Activated CD8-positive, alpha-beta memory T cell treated with anti-CD3 and anti-CD28 coated beads for 24 hours (primary cell): ENCODE results near the gene GEMIN2.
"Not testable (repeated sequence)": the region's sequence is repeated elsewhere in the genome, so short reads cannot be mapped to it uniquely, and the experiment has no call there.

Experiments
- DNase-seq: peaks from one replicate; pipeline ENCODE4 v3.0.0-alpha.2; 2020

The GEMIN2 gene

DNA sequence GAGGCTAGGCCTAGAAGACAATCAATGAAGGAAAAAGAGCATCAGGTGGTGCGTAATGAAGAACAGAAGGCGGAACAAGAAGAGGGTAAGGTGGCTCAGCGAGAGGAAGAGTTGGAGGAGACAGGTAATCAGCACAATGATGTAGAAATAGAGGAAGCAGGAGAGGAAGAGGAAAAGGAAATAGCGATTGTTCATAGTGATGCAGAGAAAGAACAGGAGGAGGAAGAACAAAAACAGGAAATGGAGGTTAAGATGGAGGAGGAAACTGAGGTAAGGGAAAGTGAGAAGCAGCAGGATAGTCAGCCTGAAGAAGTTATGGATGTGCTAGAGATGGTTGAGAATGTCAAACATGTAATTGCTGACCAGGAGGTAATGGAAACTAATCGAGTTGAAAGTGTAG, 66.4 kb downstream of the GEMIN2 start:
- DNase-seq, result no peak

DNA sequence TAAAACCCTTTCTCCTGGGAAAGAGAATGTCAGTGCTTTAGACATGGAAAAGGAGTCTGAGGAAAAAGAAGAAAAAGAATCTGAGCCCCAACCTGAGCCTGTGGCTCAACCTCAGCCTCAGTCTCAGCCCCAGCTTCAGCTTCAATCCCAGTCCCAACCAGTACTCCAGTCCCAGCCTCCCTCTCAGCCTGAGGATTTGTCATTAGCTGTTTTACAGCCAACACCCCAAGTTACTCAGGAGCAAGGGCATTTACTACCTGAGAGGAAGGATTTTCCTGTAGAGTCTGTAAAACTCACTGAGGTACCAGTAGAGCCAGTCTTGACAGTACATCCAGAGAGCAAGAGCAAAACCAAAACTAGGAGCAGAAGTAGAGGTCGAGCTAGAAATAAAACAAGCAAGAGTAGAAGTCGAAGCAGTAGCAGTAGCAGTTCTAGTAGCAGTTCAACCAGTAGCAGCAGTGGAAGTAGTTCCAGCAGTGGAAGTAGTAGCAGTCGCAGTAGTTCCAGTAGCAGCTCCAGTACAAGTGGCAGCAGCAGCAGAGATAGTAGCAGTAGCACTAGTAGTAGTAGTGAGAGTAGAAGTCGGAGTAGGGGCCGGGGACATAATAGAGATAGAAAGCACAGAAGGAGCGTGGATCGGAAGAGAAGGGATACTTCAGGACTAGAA, 67.0 kb downstream of the GEMIN2 start:
- DNase-seq, result no peak

DNA sequence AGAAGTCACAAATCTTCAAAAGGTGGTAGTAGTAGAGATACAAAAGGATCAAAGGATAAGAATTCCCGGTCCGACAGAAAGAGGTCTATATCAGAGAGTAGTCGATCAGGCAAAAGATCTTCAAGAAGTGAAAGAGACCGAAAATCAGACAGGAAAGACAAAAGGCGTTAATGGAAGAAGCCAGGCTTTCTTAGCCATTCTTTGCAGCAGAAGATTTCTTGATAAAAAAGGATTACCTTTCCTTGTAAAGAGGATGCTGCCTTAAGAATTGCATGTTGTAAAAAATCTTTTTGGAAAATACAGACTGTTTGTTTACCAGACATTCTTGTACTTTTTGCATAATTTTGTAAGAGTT, 67.5 kb downstream of the GEMIN2 start:
- no peak for DNase-seq

DNA sequence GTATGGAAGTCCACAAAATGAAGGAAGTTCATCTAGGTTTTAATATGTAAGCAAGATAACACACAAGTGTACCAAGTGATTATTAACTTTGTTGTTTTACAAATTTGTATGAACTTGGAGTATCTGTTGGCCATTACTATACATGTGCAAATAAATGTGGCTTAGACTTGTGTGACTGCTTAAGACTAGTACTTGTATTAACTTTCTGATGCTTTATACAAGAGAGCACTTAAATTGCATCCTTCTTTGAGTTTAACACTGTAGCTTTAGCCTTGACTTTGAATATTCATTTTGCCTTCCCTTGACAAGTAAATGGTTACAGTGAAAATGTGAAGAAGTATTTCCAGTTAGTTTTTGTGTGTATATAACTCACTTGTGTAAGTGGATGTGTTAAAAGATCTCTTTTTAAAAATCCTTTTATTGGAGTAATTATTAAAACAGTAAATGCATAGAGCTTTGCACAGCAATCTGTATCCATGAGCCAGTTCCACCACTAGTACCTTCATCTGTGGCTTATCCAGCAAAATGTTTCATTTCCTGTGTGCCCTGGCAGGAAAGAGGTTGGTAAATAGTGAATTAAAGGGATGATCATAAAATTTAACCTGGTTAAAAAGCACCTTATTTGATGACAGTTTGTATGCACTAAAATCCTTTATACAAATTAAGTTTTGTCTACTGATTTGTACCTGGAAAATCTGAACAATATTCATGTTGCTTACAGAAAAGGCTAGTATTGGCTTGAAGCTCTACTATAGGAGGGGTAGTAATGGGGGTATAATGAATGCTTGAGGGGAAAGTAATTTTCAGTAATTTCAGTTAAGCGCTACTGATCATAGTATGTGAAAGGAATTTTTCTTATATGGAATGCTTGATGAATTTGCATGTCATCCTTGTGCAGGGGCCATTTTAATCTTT, 68.9 kb downstream of the GEMIN2 start:
- no peak for DNase-seq

DNA sequence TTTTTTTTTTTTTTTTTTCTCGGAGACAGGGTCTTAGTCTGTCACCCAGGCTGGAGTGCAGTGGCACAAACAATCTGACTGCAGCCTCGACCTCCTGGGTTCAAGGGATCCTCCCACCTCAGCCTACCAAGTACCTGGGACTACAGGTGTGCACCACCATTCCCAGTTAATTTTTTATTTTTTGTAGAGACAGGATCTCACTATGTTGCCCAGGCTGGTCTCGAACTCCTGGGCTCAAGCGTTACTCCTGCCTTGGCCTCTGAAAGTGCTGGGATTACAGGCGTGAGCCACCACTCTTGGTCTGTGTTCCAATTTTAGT, 69.5 kb downstream of the GEMIN2 start:
- DNase-seq, result not testable (repeated sequence)

DNA sequence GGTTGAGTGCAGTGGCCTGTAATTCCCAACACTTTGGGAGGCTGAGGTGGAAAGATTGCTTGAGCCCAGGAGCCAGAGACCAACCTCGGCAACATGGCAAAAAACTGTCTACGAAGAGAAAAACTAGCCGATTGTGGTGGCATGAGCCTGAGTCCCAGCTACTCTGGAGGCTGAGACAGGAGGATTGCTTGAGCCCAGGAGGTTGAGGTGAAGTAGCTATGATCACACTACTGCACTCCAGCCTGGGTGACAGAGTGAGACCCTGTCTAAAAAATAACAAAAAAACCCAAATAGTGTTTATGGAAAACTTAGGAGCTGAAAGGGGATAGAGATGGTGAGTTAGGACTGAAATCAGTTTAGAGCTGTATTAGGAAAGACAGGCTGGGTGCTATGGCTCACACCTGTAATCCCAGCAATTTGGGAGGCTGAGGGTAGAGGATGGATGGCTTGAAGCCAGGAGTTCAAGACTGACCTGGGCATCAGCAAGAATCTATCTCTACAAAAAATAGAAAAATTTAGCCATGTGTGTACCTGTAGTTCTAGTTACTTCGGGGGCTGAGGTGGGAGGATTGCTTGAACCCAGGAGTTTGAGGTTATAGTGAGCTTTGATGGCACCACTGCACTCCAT, 70.6 kb downstream of the GEMIN2 start:
- DNase-seq, result no peak

DNA sequence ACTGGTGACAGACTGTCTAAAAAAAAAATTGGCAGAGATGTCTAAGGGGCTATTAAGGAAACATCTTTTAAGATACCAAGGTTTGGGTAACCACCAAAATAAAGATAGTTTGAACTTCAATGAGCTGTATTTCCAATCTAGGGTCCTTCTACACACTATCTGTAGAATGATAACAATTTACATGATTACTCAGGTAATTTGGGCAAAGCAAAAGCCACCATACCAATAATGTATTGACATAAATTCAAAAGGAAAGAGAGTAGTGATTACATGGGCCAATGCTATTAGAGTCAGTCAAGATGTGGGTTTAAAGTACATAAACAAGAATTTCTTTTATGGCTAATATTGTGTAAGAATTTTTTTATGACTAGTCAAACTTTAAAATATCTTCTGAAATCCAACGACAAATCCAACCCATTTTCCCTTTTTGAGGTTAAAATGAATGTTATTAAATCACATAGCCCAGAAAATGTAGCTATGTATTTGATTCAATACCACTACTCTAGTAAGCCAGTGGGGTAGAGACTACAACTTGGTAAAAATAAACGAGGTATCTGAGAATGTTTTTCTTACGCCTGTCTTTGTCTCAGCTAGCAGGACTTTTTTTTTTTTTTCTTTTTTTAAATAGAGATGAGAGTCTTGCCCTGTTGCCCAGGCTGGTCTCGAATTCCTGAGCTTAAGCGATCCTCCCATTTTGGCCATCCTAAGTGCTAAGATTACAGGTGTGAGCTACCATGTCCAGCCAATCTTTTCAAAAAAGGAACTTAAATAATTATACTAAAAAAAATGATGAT, 71.3 kb downstream of the GEMIN2 start:
- DNase-seq, result no peak
